ENCODE measurements around the gene VGLL4.

VGLL4 gene, protein sequence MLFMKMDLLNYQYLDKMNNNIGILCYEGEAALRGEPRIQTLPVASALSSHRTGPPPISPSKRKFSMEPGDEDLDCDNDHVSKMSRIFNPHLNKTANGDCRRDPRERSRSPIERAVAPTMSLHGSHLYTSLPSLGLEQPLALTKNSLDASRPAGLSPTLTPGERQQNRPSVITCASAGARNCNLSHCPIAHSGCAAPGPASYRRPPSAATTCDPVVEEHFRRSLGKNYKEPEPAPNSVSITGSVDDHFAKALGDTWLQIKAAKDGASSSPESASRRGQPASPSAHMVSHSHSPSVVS

DNA sequence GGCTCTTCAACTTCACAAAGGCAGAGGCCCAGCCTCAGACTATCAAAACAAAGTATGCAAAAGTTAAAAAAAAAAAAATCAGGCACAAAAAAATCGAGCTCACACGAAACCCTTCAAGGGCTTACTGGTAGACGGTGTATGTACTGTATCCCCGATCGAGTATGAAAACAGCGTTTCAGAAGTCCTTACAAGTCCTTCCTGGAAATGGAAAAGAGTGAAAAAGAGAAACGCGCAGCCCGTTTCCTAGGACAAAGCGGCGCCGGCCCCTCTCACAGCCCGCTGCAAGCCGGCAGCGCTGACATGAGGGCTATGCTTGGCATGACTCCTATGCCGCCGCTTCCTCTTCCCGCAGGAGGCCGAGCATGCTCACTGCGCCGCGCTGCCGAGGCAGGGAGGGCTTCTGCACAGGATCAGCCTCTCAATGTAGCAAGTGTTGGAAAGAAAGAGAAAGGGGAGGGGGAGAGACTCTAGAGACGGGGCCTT, at the start of gene VGLL4:
Gene VGLL4, minus strand, starts transcription at position 311 of the 483 bp plus-strand sequence. CDS start 397 bp downstream, outside the sequence.
- ATAC-seq = peak; percentile 91

DNA sequence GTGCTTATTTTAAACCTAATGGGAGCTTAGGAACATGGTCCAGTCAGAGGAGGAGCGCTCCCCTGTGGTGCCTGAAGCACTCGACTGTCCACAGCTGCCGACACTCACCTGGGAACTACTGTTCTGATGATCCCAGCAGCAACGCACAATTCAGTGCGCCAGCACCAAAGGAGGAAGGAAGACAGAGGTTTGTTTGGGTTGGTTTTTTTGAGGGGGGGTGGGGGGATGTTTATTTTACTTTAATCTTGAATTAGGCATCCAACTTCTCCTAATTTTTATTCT, 48.8 kb upstream of the VGLL4 start:
- TF ChIP-seq ZNF565 (CRISPR knock-in tag; conservative IDR thresholded peaks at IDR 0.05; ENCODE audit: low read depth) = no peak
- no peak for TF ChIP-seq ZNF8 (CRISPR knock-in tag; IDR thresholded peaks at IDR 0.05)
- TF ChIP-seq SNAI2 (CRISPR knock-in tag; IDR thresholded peaks at IDR 0.05) = no peak
- TF ChIP-seq GLIS3 (CRISPR knock-in tag; IDR thresholded peaks at IDR 0.05) = no peak
- no peak for TF ChIP-seq BACH2 (CRISPR knock-in tag; IDR thresholded peaks at IDR 0.05; ENCODE audit: borderline replicate concordance)
- no peak for TF ChIP-seq ISL1 (CRISPR knock-in tag; IDR thresholded peaks at IDR 0.05)
- TF ChIP-seq, protein P1, sequence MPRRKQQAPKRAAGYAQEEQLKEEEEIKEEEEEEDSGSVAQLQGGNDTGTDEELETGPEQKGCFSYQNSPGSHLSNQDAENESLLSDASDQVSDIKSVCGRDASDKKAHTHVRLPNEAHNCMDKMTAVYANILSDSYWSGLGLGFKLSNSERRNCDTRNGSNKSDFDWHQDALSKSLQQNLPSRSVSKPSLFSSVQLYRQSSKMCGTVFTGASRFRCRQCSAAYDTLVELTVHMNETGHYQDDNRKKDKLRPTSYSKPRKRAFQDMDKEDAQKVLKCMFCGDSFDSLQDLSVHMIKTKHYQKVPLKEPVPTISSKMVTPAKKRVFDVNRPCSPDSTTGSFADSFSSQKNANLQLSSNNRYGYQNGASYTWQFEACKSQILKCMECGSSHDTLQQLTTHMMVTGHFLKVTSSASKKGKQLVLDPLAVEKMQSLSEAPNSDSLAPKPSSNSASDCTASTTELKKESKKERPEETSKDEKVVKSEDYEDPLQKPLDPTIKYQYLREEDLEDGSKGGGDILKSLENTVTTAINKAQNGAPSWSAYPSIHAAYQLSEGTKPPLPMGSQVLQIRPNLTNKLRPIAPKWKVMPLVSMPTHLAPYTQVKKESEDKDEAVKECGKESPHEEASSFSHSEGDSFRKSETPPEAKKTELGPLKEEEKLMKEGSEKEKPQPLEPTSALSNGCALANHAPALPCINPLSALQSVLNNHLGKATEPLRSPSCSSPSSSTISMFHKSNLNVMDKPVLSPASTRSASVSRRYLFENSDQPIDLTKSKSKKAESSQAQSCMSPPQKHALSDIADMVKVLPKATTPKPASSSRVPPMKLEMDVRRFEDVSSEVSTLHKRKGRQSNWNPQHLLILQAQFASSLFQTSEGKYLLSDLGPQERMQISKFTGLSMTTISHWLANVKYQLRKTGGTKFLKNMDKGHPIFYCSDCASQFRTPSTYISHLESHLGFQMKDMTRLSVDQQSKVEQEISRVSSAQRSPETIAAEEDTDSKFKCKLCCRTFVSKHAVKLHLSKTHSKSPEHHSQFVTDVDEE (CRISPR knock-in tag; IDR thresholded peaks at IDR 0.05) = no peak
- no peak for TF ChIP-seq TOX (CRISPR knock-in tag; IDR thresholded peaks at IDR 0.05; ENCODE audit: borderline replicate concordance)
- no peak for TF ChIP-seq CSDC2 (CRISPR knock-in tag; IDR thresholded peaks at IDR 0.05)
- TF ChIP-seq, protein P2, sequence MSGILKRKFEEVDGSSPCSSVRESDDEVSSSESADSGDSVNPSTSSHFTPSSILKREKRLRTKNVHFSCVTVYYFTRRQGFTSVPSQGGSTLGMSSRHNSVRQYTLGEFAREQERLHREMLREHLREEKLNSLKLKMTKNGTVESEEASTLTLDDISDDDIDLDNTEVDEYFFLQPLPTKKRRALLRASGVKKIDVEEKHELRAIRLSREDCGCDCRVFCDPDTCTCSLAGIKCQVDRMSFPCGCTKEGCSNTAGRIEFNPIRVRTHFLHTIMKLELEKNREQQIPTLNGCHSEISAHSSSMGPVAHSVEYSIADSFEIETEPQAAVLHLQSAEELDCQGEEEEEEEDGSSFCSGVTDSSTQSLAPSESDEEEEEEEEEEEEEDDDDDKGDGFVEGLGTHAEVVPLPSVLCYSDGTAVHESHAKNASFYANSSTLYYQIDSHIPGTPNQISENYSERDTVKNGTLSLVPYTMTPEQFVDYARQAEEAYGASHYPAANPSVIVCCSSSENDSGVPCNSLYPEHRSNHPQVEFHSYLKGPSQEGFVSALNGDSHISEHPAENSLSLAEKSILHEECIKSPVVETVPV (CRISPR knock-in tag; IDR thresholded peaks at IDR 0.05) = no peak
- ATAC-seq = no peak; the same call in 2 of the 3 replicates

More for the DNA sequence above, at the start of gene VGLL4:
- TF ChIP-seq PPARA (CRISPR knock-in tag; IDR thresholded peaks at IDR 0.05; ENCODE audit: borderline replicate concordance) (no peak), ZFP3 (CRISPR knock-in tag; IDR thresholded peaks at IDR 0.05) (peak; percentile 80; the same call in 1 of the 2 replicates)

DNA sequence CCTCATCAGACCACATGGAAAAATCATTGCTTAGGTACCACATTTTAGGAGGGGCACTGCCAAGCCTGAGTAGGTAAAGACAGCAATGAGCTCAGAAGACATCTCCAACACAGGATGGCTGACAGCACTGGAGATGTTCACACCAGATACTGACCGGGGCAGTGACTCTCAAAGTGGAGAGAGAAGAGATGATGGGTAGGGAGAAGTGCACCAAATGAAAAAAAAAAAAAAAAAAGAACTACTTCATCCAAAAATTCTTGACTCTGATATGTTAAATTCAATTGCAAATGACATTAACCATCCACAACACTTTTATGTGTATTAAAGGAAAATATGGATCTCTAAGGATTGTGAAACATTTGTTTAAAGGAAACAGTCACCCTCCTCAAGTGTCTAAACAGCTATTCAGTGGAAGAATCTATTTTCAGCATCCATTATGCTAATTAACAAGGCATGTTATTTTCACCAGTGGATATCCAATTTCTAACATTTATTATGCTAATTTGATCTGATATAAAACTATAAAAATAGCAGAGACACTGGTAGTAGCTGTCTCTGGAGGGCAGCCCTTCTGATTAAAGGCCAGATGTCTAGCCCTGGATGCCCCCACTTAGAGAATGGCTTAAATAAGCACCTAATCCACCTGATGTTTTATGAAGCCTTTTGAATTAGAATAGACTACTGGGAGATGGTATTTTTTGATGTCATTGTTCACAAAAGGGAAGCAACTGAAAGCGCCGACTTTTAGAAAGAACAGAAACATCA, 48.2 kb upstream of the VGLL4 start:
- peak; percentile 56 for ATAC-seq
- no peak for TF ChIP-seq TCF4 (CRISPR knock-in tag; IDR thresholded peaks at IDR 0.05; ENCODE audit: borderline replicate concordance)
- no peak for TF ChIP-seq ZFP30 (CRISPR knock-in tag; IDR thresholded peaks at IDR 0.05)
- TF ChIP-seq, protein P2 (CRISPR knock-in tag; IDR thresholded peaks at IDR 0.05) = no peak
- TF ChIP-seq SNAI2 (CRISPR knock-in tag; IDR thresholded peaks at IDR 0.05) = no peak
- no peak for TF ChIP-seq ZFP3 (CRISPR knock-in tag; IDR thresholded peaks at IDR 0.05)
- no peak for TF ChIP-seq ISL1 (CRISPR knock-in tag; IDR thresholded peaks at IDR 0.05)
- no peak for TF ChIP-seq ZNF8 (CRISPR knock-in tag; IDR thresholded peaks at IDR 0.05)
- no peak for TF ChIP-seq GLIS3 (CRISPR knock-in tag; IDR thresholded peaks at IDR 0.05)
- TF ChIP-seq CSDC2 (CRISPR knock-in tag; IDR thresholded peaks at IDR 0.05) = no peak
- TF ChIP-seq, protein P3, sequence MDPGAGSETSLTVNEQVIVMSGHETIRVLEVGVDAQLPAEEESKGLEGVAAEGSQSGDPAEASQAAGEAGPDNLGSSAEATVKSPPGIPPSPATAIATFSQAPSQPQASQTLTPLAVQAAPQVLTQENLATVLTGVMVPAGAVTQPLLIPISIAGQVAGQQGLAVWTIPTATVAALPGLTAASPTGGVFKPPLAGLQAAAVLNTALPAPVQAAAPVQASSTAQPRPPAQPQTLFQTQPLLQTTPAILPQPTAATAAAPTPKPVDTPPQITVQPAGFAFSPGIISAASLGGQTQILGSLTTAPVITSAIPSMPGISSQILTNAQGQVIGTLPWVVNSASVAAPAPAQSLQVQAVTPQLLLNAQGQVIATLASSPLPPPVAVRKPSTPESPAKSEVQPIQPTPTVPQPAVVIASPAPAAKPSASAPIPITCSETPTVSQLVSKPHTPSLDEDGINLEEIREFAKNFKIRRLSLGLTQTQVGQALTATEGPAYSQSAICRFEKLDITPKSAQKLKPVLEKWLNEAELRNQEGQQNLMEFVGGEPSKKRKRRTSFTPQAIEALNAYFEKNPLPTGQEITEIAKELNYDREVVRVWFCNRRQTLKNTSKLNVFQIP (CRISPR knock-in tag; IDR thresholded peaks at IDR 0.05; ENCODE audit: borderline replicate concordance, low read depth) = no peak
- TF ChIP-seq RARB (CRISPR knock-in tag; IDR thresholded peaks at IDR 0.05) = no peak
- TF ChIP-seq, protein P4, sequence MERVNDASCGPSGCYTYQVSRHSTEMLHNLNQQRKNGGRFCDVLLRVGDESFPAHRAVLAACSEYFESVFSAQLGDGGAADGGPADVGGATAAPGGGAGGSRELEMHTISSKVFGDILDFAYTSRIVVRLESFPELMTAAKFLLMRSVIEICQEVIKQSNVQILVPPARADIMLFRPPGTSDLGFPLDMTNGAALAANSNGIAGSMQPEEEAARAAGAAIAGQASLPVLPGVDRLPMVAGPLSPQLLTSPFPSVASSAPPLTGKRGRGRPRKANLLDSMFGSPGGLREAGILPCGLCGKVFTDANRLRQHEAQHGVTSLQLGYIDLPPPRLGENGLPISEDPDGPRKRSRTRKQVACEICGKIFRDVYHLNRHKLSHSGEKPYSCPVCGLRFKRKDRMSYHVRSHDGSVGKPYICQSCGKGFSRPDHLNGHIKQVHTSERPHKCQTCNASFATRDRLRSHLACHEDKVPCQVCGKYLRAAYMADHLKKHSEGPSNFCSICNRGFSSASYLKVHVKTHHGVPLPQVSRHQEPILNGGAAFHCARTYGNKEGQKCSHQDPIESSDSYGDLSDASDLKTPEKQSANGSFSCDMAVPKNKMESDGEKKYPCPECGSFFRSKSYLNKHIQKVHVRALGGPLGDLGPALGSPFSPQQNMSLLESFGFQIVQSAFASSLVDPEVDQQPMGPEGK (CRISPR knock-in tag; IDR thresholded peaks at IDR 0.05; ENCODE audit: borderline replicate concordance) = no peak
- no peak for TF ChIP-seq PPARA (CRISPR knock-in tag; IDR thresholded peaks at IDR 0.05; ENCODE audit: borderline replicate concordance)

Measured in SK-N-SH treated with all-trans-retinoic acid at 6 μM for 48 hours (cell line).